HG02852 (cell line): Measurements from ENCODE around the gene ANK3.
"Not testable (repeated sequence)": the region's sequence is repeated elsewhere in the genome, so short reads cannot be mapped to it uniquely, and the experiment has no call there.

Experiments used
- ATAC-seq: cut with Tn5 transposase; IDR thresholded peaks from one replicate; pipeline ENCODE4 v1.9.1; 2021; ENCODE audit warnings: mild to moderate bottlenecking, moderate library complexity; ENCODE audit not compliant: unreplicated experiment

ANK3 gene

GRCh38 chr10:60311821-60312220, 77.9 kb downstream of the ANK3 start:
- ATAC-seq = no peak

- ATAC-seq = no peak
These were observed 78.9 kb downstream of the ANK3 start for GRCh38 chr10:60310740-60311139.

DNA sequence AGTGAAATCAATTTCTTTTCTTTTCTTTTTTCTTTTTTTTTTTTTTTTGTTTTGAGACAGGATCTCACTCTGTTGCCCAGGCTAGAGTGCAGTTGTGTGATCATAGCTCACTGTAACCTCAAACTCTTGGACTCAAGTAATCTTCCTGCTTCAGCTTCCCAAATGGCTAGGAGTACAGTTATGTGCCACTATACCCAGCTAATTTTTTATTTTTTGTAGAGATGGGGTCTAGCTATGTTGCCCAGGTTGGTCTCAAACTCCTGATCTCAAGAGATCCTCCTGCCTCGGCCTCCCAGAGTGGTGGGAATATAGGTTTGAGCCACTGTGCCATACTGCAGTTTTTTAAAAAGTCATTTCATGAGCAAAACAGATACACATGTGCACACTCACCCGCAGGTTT, 79.8 kb downstream of the ANK3 start:
- ATAC-seq = no peak

GRCh38 chr10:60309371-60309770, 80.3 kb downstream of the ANK3 start:
- ATAC-seq = no peak

DNA sequence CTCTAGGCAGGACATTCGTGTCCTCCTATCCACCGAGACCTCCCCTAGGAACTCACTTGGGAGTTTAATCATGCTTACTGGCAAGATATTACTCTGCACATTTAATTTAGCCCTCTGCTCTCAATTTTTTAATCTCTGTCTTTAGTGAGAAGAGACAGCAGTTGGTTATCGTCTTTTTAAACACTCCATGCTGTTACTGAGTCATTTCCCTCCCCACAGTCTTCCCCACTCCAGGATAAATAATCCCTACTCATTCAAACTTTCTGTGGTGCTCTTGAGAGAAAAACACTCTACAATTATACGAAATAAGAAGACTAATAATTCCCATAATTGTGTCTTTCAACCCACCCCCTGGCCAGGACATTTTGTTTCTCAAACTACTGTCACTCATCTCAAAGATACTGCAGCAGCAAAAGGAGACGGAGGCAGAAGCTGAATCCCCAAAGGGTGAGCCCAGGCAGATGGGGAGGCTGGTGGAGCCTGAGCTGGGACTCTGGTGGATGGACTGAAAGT, 84.2 kb downstream of the ANK3 start:
- no peak for ATAC-seq

GRCh38 chr10:60304829-60305379, 84.8 kb downstream of the ANK3 start:
- ATAC-seq = no peak

DNA sequence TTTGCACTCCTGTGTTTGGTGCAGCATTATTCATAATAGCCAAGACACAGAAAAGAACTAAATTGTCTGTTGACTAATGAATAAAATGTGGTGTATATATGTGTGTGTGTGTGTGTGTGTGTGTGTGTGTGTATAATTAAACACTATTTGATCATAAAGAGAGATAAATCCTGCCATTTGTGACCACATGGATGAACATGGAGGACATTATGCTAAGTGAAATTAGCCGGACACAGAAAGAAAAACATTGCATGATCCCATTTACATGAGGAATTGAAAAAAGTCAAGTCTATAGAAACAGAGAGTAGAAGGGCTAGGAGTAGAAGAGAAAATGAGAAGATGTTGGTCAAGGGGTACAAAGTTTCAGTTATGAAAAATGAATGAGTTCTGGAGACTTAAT, 85.9 kb downstream of the ANK3 start:
- no peak for ATAC-seq

DNA sequence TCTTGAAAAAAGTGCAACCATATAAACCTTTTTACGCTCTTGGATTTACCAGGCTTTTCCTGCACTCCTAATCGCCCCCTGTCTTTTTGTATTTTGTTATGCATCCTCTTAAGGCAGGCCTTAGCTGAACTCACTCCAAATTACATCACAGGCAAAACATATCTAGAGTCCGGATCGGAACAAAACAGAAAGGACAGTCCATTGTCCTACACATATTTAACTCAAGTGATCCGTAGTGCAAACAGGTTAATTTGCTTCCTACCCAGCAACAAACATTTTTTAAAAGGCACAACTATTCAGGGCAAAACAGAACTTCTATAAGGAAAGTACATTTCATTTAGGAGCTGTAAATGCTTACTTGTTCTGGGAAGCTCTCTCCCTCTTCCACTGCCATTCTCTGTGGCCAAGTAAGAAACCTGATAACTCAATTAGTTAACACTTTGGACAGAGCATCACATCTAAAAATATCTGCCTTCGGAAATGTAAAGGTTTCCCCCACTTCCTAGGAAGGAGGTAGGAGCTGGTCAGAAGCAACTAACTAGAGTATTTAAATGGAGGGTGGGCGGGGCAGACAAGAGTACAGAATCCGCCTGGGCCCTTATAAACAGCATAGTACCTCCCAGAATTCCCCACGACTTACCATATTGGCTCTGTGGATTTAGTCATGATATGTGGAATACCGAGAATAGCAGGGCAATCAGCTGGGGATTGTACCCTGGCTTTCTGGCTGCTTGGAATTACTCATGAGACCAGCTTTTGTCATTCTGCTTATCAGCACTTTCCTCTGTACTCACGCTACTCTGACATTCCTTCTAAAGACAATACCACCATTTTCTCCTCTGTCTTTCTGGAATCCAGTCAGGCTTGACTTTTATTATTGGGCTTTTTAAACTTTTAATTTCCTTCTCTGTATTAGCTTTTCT, 89.5 kb downstream of the ANK3 start:
- ATAC-seq = no peak

- ATAC-seq = no peak
These were observed 90.3 kb downstream of the ANK3 start for GRCh38 chr10:60299390-60299778.

GRCh38 chr10:60298408-60299389, 91.0 kb downstream of the ANK3 start:
- no peak for ATAC-seq

- ATAC-seq = no peak
These were observed 93.6 kb downstream of the ANK3 start for GRCh38 chr10:60296073-60296472.

DNA sequence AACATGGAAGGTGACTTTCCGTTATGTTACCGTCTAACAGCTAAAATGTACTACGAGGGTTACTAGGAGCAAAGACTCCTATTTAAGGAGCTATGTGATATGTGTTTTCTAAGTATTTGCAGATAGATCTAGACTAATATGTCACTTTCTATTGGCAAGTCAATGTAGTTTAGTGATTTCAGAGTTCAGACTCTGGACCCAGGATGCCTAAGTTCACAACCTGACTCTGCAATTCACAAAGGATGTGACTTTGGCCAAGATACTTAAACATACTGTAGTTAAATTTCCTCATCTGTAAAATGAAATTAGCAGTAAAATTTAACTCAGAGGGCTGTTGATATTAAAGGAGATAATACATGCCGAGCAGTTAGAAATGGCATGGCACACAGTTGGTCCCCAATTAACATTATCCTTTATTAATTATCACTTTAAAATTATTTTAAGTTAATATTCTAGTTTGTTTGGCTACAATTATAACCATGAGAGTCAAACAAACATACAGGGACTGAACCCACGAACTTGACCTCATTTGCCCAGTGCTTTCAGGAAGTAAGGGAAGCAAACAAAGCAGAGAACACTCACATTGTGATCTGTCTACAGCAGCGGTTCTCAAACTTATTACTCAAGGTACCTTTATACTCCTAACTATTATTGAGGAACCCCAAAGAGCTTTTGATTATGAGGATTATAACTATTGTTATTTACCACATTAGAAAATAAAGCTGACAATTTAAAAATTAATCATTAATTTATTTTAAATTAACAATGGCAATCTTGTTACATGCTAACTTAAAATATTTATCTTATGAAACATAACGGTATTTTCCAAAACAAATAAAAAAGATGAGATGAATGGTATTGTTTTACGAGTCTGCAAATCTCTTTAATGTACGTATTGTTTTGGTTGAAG, 94.4 kb downstream of the ANK3 start:
- no peak for ATAC-seq

DNA sequence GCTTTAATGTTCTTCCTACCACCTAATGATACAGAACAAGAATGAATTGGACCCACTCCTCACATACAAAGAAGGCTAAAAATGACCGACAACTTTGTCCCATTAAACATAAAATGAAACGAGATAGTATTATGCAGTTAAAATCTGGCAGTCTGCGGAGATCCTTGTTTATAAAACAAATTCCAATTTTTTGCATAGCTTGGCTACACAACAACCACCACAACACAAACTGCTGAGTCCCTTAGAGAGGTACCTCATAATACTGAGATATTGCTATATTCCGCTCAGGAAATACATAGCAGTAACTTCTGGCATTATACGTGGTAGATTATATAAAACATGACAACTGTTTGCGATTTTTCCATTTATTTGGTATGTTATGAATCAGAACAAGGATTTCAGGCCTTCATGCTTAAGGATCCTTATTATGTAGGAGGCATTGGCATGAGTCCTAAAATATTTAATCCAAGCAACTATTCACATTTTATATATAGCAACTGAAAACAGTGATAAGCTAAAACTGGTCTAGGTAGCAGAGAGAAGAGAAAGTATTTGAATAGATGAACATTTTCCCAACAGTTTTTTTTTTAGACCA, 96.0 kb downstream of the ANK3 start:
- no peak for ATAC-seq

GRCh38 chr10:60292998-60293397, 96.7 kb downstream of the ANK3 start:
- ATAC-seq = no peak

- ATAC-seq = not testable (repeated sequence)
These were observed 97.1 kb downstream of the ANK3 start for GRCh38 chr10:60292536-60292935.

DNA sequence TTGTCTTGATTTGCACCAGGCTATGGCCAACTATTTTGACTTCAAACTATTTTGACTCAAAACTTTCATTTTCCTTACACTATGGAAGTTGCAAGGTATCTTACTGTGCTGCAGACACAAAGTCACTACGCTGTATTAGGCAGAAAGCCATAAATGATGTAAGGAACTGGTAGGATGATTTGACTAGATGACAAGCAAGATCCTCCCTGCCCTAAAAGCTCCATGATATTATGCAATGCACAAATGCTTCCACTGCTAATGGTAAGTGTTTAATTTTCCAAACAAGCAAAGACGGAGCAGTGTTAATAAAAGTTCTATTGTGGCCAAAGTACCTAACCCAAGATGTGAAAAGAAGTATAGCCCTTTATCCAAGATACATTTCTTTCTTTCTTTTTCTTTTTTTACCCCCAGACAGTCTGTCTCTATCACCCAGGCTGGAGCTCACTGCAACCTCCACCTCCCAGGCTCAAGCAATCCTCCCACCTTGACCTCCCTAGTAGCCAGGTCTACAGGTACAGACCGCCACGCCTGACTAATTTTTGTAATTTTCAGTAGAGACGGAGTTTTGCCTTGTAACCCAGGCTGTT, 98.2 kb downstream of the ANK3 start:
- ATAC-seq = no peak

DNA sequence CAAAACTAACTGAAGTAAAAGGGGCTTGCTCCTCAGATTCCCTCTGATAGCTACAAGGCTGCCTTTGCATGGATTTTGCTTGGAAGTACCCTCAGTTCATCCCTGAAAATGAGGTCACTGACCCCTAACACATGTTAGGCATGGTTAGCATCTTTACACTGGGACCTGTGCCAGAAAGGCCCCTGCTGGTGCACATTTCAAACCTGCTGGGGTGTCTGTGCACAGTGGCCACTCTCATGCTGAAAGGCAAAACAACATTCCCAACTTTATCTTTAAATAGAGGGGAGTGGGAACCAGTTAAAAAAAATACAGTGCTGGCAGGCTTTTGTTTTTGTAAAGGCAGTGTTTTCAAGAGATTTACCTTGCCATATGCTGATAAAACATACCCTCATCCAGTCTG, 99.1 kb downstream of the ANK3 start:
- no peak for ATAC-seq

- no peak for ATAC-seq
These were observed 99.9 kb downstream of the ANK3 start for GRCh38 chr10:60289800-60290199.

GRCh38 chr10:60288256-60288655, 101.4 kb downstream of the ANK3 start:
- no peak for ATAC-seq
